Amniotic epithelial cell (primary cell): Measurements from ENCODE around the gene PGGT1B.

Experiments used
- DNase-seq: peaks from one replicate; pipeline ENCODE4 v3.0.0-alpha.2; 2010; ENCODE audit warnings: low read depth

Gene PGGT1B

GRCh38 chr5:115180165-115180709 is 82.4 kb downstream of the PGGT1B start:
- DNase-seq, result no peak

DNA sequence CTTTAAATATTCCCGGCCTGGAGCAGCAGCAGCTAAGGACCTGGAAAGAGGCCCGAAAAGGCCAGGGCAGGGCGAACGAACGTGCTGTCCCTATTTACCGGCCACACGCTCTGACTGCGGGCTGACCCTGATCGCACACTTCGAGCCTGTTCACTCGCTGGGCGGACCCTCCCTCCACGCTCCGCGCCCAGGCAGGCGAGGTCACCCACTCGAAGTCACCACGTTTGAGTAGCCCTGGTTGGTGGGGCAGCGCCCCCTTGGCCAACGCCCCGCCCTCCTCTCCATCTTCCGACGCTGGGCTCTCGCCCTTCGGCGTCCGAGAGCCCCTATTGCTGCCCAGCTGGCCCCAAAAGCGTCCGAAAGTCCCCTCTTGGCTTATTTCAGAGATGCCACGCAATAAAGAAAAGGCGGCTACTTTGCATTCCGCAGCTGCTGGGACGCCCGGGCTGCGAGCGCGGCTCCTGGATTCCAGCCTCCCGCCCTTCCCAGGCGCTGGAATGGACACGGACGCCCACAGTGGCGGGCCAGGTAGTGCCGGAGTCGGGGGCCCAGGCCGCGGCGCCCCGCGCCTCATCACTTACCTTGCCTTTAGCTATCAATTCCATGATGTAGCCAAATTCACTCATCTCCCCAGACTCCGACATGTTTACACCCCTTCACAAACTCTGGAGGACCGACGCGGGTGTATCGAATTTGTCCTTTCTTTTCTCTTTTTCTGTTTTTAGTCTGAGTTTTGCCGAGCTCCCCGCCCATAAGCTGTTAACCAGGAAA is 83.1 kb downstream of the PGGT1B start:
- DNase-seq, result no peak

GRCh38 chr5:115179030-115179393 is 83.7 kb downstream of the PGGT1B start:
- DNase-seq, result no peak

GRCh38 chr5:115170929-115171510 is 91.7 kb downstream of the PGGT1B start:
- no peak for DNase-seq

DNA sequence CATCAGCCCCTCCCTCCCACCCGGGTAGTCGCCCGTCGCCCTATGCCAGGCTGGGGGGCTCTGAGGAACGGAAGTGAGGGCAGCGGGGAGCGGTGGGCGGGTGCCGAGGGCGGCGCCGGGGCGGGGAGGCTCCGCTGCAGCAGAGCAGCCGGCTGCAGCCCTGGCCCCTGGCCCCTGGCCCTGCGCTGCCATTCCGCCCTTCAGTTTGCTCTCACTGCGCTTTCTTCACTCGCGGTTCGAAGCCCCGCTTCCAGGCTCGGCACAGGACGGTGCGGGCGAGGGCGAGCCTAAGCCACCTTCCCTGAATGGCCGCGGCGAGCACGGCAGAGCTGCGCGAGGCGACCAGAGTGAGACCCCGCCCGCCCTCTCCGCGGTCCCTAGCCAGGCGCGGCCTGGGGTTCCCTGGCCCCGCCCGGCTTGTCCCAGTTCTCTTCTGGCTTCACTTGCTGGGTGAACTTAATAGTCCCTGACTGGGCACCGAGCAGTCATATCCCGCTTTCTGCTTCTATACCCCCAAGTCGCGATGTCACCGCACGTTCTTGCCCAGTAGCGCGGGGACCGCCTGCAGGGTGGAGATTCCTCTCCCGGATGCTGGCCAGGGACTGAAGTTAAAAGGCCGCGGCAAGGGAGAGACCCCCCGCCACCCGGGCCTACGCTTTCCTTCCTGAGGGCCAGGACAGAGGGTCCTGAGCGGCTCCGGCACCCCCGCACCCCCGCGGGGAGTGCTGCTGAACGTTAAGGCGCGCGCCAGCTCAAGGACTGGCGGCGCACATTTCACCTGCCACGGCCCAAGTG is 92.3 kb downstream of the PGGT1B start:
- DNase-seq, result peak; percentile 14

GRCh38 chr5:115169487-115170133 is 93.1 kb downstream of the PGGT1B start, which contains the start of gene TRIM36:
TRIM36 (minus strand) TSS chr5:115169908; CDS start chr5:115169634, 274 bp downstream.
- peak; percentile 83 for DNase-seq

DNA sequence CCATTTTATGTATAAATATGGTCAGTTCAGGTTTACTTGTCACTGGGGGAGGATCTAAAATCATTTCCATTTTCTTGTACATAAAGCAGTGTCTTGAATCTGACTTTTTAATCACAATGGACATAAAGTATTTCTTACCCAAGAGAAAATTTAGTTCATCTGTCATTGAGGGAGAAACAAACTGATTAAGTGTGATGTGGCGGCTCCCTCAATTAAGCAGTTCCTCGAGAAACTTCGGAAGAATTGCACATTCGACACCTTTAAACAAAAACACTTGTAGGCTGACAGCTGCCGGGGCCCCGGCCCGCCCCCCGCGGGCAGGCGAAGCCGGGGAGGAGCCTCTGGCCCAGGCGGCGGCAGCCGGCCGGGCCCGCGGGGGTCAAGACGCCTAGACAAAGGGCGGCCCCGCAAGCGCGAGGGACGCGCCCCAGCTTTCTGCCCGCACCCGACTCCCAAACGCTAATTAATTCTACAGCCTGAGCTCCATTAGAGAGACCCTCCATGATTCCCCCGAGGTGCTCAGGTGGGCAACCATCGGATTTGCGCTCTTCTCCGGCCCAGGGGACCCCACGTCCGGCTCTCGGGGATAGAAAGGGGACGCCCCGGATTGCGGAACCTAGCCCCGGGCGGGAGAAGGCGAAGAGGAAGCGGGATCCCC is 93.7 kb downstream of the PGGT1B start:
- DNase-seq, result no peak

- no peak for DNase-seq
Measured at GRCh38 chr5:115166744-115167393, 95.8 kb downstream of the PGGT1B start.

DNA sequence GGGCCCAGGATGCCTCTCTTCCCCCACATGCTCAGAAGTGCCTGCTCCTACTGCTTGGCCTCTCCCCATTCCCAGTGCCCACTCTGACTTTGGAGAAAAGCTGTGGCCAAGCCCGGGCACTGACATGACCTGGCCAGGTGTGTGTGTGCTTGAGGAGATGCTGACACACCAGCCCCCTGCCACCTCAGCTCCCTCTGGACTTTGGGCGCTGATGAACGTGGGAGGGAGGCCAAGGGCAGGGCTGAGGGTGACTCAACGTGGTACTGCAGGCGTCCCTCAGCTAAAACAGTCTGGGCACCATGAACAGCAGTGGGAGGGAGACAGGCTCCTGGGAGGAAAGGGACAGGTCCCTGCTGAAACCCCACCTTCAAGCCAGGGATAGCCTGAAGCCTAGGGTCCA is 96.9 kb downstream of the PGGT1B start:
- DNase-seq, result no peak

GRCh38 chr5:115160975-115161475 is 101.7 kb downstream of the PGGT1B start:
- no peak for DNase-seq
